Tibial nerve (tissue), 3 donors: Measurements from ENCODE around the gene RPRD1B.

Source experiments
- CTCF ChIP-seq, 5 experiments: fragments of 200-600 bp in 3 of 5; fragments of 450-650 bp in 2 of 5; sonication (generic) in 3 of 5; IDR thresholded peaks; one replicate each; pipeline ENCODE4 v1.5.1; 2016 to 2019; ENCODE audit warnings: antibody characterized with exemption in 5 of 5, mild to moderate bottlenecking in 3 of 5, moderate library complexity in 2 of 5
- POLR2A ChIP-seq, 2 donors: fragments of 450-650 bp; IDR thresholded peaks; one replicate each; pipeline ENCODE4 v1.6.1; 2017; ENCODE audit warnings: antibody characterized with exemption in 2 of 2, mild to moderate bottlenecking in 2 of 2, moderate library complexity in 2 of 2

GRCh38 chr20:38000293-38000692 is 33.3 kb upstream of the RPRD1B start:
- no peak for TF ChIP-seq POLR2A (IDR thresholded peaks at IDR 0.05)
- no peak for TF ChIP-seq CTCF (IDR thresholded peaks at IDR 0.05)
